ENCODE measurements around the gene CCDC40.

CCDC40 gene

DNA sequence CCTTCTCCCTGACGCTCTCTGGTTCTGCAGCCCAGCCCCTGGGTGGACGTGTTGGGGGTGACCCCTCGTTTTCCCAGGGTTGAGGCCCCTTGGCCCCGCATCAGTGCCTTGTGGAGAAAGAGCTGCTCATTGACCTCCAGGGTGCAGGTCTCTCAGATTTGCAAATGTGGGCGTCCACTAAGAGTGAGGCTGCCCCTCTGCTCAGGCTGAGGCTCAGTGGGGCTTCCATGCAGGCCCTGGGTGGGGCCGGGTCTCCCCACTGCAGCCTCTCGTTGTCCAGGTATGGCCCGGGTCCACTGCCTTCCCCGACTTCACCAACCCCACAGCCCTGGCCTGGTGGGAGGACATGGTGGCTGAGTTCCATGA, 74.0 kb downstream of the CCDC40 start:
- no peak for DNase-seq (ENCODE audit: extremely low read depth in 1 of 2, low read depth in 1 of 2)

DNA sequence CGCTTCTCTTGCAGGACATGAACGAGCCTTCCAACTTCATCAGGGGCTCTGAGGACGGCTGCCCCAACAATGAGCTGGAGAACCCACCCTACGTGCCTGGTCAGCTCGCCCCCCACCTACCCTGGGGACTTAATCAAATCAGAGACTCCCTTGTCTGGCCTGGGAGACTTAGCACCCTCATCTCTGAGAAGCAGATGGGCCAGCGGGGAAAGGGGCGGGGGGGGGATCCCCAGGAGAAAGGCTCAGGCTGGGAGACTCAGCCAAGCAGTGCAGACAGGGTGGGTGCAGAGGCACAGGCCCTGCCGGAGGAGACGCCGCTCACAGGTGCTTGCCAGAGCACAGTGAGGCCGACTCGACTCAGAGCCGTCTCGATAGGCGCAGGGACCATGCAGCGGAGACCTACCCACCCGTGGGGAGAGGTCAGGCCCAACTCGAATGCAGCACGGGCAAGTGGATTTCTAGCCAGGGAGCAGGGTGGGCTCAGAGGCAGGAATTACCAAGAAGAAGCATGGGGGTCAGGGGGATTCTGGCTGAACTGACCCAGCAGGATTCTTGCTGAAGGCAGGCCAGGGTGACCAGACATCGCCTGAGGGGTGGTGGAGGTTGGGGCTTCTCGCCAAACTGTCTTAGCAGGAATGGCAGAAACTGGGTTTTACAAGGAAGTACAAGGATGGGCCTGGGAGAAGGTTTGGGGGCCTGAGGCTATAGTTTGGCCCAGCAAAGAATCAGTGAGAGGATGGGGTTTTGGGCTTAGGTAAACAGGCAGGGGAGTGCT, 74.7 kb downstream of the CCDC40 start:
- DNase-seq (ENCODE audit: extremely low read depth in 1 of 2, low read depth in 1 of 2), result no peak

DNA sequence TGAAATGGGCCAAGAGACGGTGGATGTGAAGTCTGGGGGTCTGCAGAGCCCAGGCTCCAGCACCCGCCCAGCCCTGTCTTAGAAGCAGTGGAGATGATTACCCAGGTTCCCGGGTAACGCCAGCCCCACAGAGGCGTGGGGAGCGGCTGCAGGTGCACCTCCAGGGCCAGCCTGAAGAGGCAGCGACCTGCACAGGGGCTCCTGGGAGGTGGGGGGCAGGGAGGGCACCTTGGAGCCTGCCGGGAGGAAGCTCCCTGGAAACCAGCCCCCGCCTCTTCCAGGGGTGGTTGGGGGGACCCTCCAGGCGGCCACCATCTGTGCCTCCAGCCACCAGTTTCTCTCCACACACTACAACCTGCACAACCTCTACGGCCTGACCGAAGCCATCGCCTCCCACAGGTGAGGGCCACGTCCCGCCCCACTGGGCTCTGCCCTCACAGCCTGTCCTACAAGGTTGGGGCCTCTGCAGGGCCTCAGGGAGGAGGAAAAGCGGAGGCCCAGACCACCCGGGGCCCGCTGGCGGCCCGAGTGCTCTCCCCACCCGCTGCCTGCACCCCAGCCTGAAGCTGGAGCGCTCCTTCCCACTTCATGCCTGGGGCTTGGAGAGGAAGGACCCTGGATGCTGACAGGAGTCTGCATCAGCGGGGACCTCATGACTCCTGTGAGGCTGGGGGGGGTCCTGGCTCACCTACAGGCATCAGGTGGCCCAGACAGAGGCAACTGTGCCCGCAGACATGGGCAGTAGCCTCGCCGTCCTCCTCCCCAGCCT, 75.4 kb downstream of the CCDC40 start:
- DNase-seq (ENCODE audit: extremely low read depth in 1 of 2, low read depth in 1 of 2), result no peak

DNA sequence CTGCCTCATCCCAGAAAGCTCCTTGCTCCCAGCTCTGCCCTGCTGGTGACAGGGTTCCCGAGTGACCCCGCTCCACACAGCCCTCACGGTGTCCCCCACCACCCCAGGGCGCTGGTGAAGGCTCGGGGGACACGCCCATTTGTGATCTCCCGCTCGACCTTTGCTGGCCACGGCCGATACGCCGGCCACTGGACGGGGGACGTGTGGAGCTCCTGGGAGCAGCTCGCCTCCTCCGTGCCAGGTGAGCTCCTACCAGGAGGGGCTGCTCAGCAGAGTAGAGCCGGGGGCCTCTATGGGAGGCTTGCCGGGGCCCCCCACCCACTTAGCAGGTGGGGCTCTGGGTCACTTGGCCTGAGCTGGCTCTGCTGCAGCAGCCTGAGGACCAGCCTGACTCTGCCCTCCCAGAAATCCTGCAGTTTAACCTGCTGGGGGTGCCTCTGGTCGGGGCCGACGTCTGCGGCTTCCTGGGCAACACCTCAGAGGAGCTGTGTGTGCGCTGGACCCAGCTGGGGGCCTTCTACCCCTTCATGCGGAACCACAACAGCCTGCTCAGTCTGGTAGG, 76.1 kb downstream of the CCDC40 start:
- DNase-seq (ENCODE audit: extremely low read depth in 1 of 2, low read depth in 1 of 2), result no peak

DNA sequence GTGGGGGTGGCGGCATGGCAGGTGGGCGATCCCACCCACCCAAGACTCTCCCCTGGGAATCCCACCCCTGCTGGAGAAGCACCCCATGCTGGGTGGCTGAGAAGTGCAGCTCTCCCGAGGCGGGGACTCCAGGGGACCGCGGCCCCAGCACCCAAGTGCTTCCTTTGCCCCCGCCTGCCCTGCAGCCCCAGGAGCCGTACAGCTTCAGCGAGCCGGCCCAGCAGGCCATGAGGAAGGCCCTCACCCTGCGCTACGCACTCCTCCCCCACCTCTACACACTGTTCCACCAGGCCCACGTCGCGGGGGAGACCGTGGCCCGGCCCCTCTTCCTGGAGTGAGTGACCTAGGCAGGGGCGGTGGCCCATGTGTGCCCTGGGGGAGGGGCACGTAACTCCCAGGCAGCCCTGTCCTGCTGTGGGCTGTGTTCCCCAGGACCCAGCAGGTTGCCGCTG, 76.6 kb downstream of the CCDC40 start:
- no peak for DNase-seq (ENCODE audit: extremely low read depth in 1 of 2, low read depth in 1 of 2)

DNA sequence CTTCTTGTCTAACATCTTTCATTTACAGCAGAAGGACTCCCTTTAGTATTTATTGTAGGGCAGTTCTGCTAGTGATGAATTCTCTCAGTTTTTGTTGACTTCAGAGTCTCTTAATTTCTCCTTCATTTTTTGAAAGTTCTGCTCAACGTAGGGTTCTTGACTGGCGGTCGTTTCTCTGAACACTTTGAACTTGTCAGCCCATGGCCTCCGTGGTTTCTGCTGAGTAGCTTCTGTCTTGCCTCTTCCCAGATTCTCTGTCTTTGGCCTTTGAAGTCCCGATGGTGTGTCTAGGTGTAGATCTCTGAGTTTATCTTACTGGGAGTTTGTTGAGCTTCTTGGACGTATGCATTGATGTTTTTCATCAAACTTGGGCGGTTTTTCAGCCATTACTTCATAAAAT, 78.3 kb downstream of the CCDC40 start:
- no peak for DNase-seq (ENCODE audit: extremely low read depth in 1 of 2, low read depth in 1 of 2)

DNA sequence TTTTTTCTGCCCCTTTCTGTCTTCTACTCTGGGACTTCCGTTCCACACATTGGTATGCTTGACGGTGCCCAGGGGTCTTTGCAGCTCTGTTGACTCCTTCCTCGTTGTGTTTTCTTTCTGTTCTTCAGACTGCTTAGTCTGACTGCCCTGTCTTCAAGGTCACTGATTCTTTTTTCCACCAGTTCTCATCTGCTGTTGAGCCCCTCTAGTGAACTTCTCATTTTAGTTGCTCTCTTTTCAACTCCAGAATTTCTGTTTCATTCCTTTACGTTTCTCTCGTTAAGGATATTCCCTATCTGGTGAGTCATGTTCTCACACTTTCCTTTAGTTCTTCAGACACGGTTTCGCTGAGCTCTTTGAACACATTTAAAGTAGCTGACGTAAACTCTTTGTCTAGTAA, 78.7 kb downstream of the CCDC40 start:
- DNase-seq (ENCODE audit: extremely low read depth in 1 of 2, low read depth in 1 of 2), result no peak

DNA sequence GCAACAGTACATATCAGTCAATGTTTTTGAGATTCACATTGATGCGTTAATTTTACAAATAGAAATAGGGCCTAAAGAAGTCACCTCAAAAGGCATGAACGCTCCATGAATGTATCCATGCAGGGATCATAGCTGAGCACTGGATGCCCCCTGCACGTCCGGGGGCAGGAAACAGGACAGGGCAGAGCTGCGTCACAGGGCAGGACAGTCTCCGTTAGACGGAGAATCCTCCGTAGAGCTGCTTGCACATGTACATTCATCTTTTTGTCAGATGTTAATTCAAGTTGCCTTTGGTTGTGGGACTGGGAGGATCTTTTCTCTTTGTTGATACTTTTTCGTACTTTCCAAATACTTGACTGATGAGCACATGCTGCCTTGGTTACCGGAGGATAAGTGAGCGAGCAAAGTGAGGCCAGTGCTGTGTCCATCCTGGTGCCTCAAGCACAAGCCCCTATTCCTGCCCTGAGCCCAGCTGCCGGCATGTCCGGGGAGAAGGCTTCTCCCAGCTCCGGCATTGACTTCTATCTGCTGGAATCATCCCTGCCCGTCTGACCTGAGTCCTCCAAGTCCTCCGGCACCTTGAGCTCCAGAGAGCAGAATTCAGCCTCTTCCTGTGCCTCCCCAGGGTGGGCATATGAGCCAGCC, 80.0 kb downstream of the CCDC40 start:
- DNase-seq (ENCODE audit: extremely low read depth in 1 of 2, low read depth in 1 of 2), result no peak

DNA sequence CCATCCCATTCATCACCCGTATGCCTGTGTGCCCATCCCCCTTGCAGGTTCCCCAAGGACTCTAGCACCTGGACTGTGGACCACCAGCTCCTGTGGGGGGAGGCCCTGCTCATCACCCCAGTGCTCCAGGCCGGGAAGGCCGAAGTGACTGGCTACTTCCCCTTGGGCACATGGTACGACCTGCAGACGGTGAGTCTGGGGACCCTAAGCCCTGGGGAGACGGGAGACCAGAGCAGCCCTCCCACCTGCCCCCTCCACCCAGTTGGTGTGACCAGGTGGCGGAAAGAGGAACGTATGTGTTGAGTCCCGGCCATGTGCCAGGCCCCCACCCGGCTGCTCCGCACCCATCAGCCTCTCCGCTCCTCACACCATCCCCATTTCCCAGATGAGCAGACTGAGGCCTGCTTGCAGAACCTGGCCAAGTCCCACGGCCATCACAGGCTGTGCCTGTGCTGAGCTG, 80.5 kb downstream of the CCDC40 start:
- no peak for DNase-seq (ENCODE audit: extremely low read depth in 1 of 2, low read depth in 1 of 2)

DNA sequence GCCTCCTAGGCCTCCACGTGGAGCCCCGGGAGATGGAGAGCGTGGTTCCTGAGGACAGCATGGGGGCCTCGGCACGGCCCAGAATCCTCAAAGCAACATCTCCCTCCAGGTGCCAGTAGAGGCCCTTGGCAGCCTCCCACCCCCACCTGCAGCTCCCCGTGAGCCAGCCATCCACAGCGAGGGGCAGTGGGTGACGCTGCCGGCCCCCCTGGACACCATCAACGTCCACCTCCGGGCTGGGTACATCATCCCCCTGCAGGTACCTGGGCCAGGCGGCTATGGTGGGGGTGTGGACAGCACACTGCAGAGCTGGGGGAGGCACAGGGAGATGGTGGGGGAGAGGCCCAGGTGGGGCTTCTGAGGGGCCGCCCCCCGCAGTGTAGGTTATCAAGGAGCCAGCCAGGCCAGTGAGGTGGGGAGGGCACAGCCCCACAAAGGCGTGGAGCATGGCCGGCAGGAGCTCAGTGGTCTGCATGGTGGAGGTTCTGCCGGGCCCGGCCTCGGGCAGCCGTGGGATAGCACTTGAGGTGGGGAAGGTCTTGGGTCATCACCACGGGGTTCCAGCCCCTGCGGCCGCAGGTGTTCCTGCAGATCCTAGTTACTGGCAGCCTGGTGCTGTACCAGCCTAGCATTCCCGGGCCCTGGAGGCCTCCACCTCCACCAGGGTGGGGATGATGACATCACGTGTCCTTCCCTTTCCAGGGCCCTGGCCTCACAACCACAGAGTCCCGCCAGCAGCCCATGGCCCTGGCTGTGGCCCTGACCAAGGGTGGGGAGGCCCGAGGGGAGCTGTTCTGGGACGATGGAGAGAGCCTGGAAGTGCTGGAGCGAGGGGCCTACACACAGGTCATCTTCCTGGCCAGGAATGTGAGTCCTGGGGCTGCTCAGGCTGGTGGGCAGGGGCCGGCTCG, 81.3 kb downstream of the CCDC40 start:
- DNase-seq (ENCODE audit: extremely low read depth in 1 of 2, low read depth in 1 of 2), result no peak

DNA sequence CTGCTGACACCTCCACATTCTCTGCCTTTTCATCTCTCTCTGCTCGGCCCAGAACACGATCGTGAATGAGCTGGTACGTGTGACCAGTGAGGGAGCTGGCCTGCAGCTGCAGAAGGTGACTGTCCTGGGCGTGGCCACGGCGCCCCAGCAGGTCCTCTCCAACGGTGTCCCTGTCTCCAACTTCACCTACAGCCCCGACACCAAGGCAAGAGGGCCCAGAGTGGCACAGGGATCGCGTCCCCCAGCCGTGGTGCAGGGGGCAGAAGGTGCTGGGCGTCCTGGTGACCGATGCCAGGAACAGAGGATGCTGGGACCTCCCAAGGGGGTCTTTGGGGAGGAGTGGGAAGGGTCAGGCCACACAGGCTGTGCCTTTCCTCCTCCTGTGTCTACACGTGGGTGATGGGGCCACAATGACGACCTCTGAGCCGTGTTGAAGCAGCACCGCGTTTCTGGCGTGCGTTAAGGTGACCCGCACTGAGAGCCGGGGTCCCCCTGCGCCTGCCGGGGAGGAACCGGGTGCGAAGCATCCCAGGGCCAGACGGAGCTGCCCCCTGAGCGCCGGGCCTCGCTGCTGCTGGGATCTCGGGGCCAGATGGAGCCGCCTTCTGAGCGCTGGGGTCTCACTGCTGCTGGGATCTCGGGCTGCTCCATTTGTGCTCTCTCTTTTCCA, 82.3 kb downstream of the CCDC40 start:
- no peak for DNase-seq (ENCODE audit: extremely low read depth in 1 of 2, low read depth in 1 of 2)

DNA sequence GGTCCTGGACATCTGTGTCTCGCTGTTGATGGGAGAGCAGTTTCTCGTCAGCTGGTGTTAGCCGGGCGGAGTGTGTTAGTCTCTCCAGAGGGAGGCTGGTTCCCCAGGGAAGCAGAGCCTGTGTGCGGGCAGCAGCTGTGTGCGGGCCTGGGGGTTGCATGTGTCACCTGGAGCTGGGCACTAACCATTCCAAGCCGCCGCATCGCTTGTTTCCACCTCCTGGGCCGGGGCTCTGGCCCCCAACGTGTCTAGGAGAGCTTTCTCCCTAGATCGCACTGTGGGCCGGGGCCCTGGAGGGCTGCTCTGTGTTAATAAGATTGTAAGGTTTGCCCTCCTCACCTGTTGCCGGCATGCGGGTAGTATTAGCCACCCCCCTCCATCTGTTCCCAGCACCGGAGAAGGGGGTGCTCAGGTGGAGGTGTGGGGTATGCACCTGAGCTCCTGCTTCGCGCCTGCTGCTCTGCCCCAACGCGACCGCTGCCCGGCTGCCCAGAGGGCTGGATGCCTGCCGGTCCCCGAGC, 82.9 kb downstream of the CCDC40 start:
- no peak for DNase-seq (ENCODE audit: extremely low read depth in 1 of 2, low read depth in 1 of 2)

DNA sequence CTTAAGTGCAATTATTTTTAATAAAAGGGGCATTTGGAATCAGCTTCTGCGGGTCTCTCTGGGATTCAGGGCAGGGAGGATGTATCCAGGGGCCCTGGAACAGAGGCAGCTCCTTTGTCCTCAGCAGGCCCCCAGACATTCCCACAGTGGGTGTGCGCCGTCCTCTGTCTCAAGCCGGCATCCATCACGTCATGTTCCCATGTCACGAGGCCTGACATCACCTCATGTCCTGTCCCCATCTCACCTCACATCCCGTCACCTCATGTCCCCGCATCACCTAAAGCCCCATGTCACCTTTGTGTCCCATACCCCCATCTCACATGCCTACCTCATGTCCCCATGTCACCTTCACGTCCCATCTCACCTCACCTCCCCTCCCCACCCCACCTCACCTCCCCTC, 83.4 kb downstream of the CCDC40 start:
- no peak for DNase-seq (ENCODE audit: extremely low read depth in 1 of 2, low read depth in 1 of 2)

DNA sequence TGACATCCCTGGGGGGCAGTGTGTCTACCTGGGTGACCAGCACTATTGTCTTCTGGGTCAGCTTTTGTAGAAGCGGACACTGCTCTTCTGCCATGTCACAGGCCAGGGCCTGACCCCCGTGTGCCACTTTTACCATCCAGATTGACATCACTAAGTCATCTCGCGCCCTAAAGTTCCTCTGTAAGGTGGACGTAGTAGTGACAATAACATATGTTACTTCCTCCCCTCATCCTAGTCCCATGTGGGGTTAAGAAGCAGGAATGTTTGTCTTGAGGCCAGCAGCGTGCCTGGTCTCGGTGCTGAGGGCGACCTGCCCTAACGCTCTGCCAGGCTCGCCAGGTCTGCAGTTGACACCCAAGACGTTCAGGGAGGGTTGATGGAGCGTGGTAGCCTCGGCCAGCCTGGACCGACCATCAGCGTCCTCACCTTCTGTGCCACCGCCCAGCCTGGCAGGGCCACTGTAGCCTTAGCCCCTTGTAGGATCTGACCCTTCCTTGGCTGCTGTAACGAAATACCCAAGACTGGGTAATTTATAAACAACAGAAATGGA, 85.7 kb downstream of the CCDC40 start:
- DNase-seq (ENCODE audit: extremely low read depth in 1 of 2, low read depth in 1 of 2), result no peak

DNA sequence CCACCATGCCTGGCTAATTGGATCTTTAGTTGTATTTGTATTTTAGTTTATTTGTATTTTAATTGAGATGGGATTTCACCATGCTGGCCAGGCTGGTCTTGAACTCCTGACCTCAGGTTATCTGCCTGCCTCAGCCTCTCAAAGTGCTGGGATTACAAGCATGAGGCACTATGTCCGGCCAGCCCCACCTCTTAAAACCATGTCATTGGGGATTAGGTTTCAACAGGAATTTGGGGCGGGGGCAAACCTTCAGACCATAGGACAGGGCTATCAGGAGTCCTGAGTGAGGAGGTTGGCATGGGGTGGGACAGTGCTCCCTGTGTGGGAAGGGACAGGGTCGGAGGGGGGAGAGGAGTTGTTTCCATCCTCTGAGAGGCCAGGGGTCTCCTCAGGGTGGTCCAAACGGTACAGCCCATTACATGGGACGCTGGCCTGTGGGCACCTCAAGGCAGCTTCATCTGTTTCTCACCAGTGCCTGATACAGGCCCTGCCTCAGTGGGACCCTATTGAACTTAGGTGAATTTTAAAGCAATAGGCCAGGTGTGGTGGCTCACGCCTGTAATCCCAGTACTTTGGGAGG, 86.6 kb downstream of the CCDC40 start:
- DNase-seq (ENCODE audit: extremely low read depth in 1 of 2, low read depth in 1 of 2), result no peak

DNA sequence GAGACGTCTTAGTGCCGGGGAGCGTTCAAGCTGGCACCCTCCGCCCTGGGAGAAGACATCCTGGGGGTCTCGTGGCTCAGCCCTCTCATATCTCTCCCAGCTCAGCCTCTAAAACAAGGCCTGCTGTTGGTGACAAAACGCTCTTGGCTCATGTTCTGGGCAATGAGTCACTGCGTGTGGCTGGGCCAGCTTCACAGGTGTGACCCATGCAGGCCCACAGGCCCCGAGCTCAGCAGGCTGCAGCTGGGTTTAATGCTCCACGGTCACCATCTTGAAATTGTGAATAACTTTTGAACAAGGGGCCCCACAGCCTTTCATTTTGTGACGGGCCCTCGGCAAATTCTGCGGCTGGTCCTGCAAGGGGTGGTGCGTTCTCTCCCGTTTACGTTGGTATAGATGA, 87.3 kb downstream of the CCDC40 start:
- DNase-seq (ENCODE audit: extremely low read depth in 1 of 2, low read depth in 1 of 2), result no peak

DNA sequence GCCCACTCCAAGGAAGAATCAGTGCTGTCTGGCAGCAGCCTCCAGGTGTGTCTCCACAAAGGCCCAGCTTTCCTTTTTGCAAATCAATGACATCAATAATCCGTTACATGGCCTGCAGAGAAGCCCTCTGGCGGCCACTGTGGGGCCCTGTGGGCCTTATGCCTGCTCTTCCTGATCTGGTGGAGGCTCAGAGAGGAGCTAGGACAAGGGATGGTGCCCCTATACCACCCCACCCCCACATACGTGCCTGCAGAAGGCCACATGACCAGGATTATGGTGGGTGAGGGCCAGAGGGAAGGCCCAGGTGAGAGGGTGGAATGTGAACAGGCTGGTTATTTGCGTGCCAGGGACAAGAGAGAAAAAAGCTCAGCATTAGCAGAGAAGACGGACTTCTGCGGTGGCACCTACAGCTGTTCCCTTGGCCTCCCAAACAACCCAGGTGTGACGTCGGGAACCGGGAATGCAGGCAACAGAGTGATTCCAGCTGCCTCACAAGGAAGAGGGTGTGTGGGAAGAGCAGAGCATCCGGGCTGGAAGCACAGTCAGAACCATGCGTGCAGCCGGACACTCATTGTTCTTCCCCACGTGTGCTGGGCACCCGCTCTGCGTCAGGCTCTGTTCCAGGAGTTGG, 88.0 kb downstream of the CCDC40 start:
- no peak for DNase-seq (ENCODE audit: extremely low read depth in 1 of 2, low read depth in 1 of 2)

DNA sequence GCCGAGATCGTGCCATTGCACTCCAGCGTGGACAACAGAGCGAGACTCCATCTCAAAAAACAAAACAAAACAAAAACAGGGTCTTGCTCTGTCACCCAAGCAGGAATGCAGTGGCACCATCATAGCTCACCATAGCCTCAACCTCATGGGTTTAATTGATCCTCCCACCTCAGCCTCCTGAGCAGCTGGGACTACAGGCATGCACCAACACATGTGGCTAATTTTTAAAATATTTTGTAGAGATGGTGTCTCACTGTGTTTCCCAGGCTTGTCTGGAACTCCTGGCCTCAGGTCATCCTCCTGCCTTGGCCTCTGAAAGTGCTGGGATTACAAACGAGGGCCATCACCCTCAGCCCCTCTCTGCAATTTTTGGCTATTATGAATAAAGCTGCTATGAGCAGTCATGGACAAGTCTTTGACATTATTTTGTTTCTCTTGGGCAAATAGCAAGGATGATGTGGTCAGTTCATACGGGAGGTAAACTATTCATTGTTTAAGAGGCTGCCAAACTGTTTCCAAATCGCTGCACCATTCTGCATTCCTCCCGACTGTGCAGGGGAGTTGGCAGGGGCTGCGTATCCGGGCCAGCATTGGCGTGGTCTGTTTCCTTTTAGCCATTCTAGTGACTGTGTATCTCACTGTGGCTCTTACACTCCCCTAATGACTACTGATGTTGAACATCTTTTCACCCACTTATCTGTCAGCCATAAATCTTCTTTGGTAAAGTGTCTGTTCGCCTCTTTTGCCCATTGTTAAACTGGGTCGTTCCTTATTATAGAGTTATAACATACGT, 89.4 kb downstream of the CCDC40 start:
- no peak for DNase-seq (ENCODE audit: extremely low read depth in 1 of 2, low read depth in 1 of 2)
